GM12891 (cell line): Measurements from ENCODE around the gene PDCD1LG2.

ENCODE experiments used
- DNase-seq: peaks from one replicate; pipeline ENCODE4 v3.0.0; 2011; ENCODE audit warnings: low spot score; ENCODE audit not compliant: insufficient read length
- FAIRE-seq: peaks from 2 replicates; lab custom pipeline; 2011; peaks lifted over from hg19 to GRCh38; lab: Jason Lieb, UNC
- PAX5 ChIP-seq: IDR thresholded peaks from 2 replicates; pipeline ENCODE4 v1.6.1; 2011; ENCODE audit warnings: low read length, moderate library complexity, mild to moderate bottlenecking; ENCODE audit not compliant: insufficient read depth, severe bottlenecking
- POLR2A ChIP-seq: IDR thresholded peaks from 2 replicates; pipeline ENCODE4 v1.6.1; 2011; ENCODE audit warnings: low read depth, low read length, control low read depth
- POLR2AphosphoS5 ChIP-seq: IDR thresholded peaks from 2 replicates; pipeline ENCODE4 v1.6.1; 2011; ENCODE audit warnings: low read depth, low read length, control low read depth
- POU2F2 ChIP-seq: IDR thresholded peaks from 2 replicates; pipeline ENCODE4 v1.6.1; 2011; ENCODE audit warnings: low read depth, mild to moderate bottlenecking, control low read depth, low read length, moderate library complexity
- SPI1 ChIP-seq: IDR thresholded peaks from 2 replicates; pipeline ENCODE4 v1.6.1; 2011; ENCODE audit warnings: low read depth, low read length, control low read depth
- TAF1 ChIP-seq: IDR thresholded peaks from 2 replicates; pipeline ENCODE4 v1.6.1; 2011; ENCODE audit warnings: low read depth, low read length, control low read depth

Gene PDCD1LG2

DNA sequence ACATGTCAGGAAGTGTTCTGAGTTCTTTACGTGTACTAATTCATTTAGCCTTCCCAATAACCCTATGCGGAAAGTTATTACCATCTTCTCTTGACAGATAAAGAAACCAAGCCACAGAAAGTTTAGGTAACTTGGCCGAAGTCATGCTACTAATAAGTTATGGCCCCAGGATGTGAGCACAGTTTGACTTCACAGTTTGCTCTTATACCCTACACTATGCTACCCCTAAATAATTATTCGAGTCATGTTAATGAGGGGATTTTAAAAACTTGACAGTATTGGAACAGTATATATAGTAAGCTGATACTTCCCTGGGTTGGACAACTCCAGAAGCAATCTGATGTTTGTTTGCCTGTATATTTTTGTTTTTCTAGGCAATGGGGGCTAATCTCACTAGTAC lies 29.4 kb upstream of the PDCD1LG2 start:
- DNase-seq (no peak), FAIRE-seq (no peak)
- TF ChIP-seq SPI1 (no peak), POLR2AphosphoS5 (no peak), TAF1 (no peak), PAX5 (no peak), POU2F2 (no peak), POLR2A (no peak)

DNA sequence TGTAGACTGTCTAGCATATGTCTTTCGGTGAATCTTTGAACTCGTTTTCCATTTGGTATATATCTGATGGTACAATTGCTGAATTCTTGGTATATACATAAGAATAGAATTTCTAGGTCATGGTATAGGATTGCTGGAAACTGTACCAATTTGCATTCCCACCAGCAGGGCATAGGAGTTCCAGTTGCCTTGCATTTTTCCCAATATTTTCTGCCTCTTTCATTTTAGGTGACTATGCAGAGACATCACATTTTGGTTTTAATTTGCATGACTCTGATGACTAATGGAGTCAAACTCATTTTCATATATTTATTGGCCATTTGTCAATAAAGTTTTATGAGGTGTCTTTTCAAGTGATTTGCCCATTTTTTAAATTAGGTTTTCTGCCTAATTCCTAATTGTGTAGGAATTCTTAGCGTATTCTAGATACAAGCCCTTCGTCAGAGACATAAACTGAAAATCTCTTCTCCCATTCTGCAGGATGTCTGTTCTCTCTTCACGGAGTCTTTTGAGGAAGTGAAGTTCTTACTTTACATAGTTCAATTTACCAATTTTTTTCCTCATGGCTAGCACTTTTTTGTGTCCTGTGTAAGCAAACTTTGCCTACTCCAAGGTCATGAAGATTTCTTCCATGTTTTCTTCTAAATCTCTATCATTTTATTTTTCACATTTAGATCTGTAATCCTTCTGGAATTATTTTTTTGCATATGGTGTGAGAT lies 28.9 kb upstream of the PDCD1LG2 start:
- TF ChIP-seq POLR2AphosphoS5 (no peak), SPI1 (peak; percentile 77), POLR2A (no peak)
- FAIRE-seq, result peak; percentile 63

DNA sequence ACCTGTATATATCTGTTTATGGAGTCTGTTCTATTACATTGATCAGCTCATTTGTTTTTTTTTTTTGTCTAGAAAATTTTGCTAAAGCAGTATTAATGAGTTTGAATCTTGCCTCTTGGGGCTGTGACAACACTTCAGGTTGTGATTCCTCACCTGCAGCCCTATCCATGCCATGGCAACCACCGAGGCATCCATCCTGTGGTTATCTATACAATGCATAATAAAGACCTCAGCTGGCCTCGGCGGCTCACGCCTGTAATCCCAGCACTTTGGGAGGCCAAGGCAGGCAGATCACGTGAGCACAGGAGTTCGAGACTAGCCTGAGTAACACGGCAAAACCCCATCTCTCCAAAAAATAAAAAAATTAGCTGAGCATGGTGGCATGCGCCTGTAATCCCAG lies 28.1 kb upstream of the PDCD1LG2 start:
- FAIRE-seq (no peak), DNase-seq (no peak)
- TF ChIP-seq TAF1, result no peak
- TF ChIP-seq PAX5, result no peak
- no peak for TF ChIP-seq SPI1
- no peak for TF ChIP-seq POLR2AphosphoS5
- no peak for TF ChIP-seq POLR2A
- TF ChIP-seq POU2F2, result no peak

More for the DNA sequence above, 28.9 kb upstream of the PDCD1LG2 start:
- no peak for DNase-seq

DNA sequence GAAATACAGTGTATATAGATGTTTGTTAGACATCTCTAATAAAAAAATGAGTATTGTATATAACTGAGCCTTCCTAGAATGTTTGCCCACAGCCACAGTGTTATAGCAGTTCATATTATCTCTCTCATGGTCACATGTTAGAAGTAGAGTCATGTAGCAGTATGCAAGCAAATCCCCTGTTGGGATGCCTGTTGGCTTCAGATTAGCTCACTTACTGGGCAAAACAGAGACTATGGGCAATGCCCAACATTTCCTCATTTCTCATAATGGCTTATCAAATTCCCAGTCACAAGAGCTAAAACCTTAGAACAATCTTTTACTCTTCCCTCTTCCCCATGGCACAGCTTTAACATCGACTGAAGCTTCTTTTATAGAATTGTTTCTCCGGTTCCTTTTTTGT lies 27.0 kb upstream of the PDCD1LG2 start:
- FAIRE-seq (no peak), DNase-seq (no peak)
- TF ChIP-seq PAX5 (no peak), TAF1 (no peak), SPI1 (no peak), POLR2A (no peak), POU2F2 (no peak), POLR2AphosphoS5 (no peak)

DNA sequence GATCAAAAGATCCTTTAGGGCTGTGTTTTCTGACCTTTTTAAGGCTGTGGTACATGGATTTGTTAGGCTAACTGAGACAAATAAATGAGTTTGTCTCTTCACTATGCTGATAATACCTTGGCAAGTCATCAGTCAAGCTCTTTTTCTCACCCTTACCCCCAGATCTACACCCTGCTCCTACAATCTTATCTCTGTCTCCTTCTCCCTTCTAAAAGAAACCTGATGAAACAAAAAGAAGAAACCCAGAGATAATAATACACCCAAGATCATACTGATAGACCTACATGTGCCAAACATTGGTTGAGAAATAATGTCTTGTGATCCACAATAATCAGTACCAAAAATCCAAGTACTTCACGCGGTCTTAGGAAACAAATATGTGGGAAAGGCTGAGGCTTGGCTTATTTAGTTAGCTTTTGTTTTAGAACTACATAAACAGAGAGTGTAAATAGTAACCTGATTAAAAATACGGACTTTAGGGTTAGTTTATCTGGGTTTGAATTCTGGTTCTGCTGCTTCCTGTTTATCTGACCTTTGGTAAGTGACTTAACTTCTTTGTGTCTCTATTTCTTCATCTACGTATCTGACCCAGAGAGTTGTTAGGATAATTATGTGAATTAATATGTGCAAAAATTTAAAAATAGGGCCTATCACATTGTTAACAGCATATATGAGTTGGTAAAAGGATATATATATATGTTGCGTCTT lies 24.8 kb upstream of the PDCD1LG2 start:
- TF ChIP-seq POLR2AphosphoS5 (no peak), SPI1 (no peak), POU2F2 (no peak), PAX5 (no peak), TAF1 (no peak), POLR2A (no peak)
- DNase-seq, result no peak
- FAIRE-seq, result no peak

DNA sequence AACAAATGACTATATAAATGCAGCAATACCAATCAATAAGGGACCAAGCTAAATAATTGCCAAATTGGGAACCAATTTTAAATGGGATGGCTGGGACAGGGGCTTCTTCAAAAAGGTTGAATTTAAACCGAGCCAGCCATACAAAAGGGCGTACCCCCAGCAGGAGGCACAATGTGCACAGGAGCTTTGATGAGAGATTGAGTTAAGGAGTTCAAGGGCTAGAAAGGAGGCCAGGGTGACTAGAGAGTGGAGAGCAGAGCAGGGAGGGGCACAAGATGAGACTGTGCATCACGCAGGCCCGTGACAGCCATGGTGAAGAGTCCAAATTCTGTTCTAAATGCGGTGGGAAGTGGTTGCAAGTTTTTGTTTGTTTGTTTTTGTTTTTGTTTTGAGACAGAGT lies 23.3 kb upstream of the PDCD1LG2 start:
- TF ChIP-seq PAX5 (no peak), POU2F2 (no peak), TAF1 (no peak)
- FAIRE-seq (no peak), DNase-seq (no peak)

DNA sequence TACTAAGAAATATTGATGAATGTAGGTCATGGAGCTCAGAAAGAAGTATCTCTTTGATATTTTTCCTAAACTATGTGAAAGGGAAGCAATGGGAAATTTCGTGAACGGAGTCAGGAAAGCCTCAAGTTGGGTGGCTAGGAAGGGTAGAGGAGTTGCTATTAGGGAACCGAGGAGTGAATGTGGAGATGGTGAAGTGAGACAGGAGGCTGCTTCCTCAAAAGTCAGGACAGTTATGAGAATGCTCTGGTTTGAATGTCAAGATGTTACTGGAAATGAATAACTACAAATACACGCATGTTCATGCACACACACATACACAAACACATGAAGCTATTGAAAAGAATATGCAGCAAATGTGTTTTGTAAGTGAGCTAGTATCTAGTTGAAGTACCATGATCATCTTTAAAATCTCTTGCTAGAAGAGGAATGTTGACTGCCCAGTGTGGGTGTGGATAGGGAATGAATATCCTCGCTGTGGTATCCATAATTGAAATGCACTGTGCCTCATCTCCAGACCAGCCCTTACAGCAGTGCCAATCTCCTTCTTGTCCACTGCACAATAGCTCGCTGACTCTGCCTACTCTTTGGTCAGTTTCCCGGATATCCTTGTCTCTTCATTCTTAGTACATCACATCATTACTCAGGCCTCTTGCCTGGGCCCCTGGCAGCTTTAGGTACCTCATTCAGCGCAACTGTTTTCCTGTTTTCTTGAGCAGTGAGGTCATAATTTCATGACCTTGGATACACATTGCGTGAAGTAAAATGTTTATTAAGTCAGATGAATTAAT lies 21.9 kb upstream of the PDCD1LG2 start:
- TF ChIP-seq TAF1 (no peak), PAX5 (no peak), POU2F2 (no peak), SPI1 (no peak), POLR2A (no peak), POLR2AphosphoS5 (no peak)
- FAIRE-seq (peak; percentile 5), DNase-seq (no peak)

DNA sequence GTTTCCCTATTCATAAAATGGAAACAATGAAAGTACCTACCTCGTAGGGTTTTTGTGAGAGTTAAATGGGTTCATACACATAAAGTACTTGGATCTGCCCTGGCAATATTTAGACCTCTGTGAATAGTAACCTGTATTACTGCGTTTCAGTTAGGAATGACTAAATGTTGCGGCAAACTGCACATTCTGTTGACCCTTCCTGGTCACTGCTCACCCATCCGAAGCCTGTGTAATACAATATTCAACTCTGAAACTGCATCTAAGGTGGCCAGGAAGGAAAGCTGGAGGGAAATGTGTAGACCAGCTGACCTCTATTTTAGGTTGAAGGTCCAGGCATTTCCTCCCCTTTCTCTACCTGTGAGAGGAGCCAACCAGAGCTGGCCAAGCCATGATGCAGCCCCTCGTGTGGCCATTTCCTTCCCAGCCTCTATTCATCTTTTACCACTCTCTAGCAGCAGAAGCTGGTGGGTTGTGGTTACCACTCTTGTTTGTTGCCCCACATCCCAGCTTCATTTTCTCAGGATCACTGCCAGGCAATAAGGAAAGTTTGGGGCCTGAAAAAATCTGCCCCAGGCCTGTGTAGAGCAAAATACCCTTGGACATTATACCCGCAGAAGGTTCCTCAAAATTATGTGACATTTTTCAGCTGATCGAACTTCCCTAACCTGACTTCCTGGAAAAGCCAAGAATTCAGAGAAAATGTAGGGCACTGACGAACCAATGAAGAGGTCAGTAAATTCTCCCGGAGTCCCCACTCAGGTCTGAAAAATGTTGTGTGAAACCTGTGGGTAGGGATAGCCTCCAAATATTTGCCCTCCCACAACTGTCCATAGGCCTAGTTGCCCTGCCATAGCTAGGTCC lies 20.5 kb upstream of the PDCD1LG2 start:
- no peak for TF ChIP-seq POLR2AphosphoS5
- no peak for TF ChIP-seq PAX5
- TF ChIP-seq TAF1, result no peak
- TF ChIP-seq POU2F2, result no peak
- no peak for TF ChIP-seq POLR2A
- no peak for TF ChIP-seq SPI1
- no peak for DNase-seq
- FAIRE-seq, result no peak
